Kidney (tissue), 14 donors: ENCODE measurements around the gene NFYC. TPM values are rescaled to one million over a fixed set of nuclear protein-coding genes. Genes with fewer than 3 reads are reported as not detected.

Experiments used
- DNase-seq, 5 donors: peaks; one replicate each; pipeline ENCODE4 v3.0.0-alpha.2; 2013 to 2020
- FAIRE-seq: peaks from 2 replicates; lab custom pipeline; 2012; peaks lifted over from hg19 to GRCh38; lab: Jason Lieb, UNC
- H3K27ac ChIP-seq, 2 donors: one replicate each; pipeline ENCODE4 v1.7.0; 2013; ENCODE audit warnings: low read depth in 2 of 2, low read length in 2 of 2, inconsistent platforms in 1 of 2
- H3K27me3 ChIP-seq: one replicate; pipeline ENCODE4 v1.7.1; 2013; ENCODE audit warnings: low read length, inconsistent platforms; ENCODE audit not compliant: control insufficient read depth, insufficient read depth
- H3K36me3 ChIP-seq, 3 donors: one replicate each; pipeline versions ENCODE4 v1.7.0 to v1.7.1; 2013; ENCODE audit warnings: low read length in 3 of 3, control low read depth in 1 of 3, inconsistent platforms in 1 of 3; ENCODE audit not compliant: insufficient read depth in 3 of 3, control insufficient read depth in 2 of 3
- H3K4me1 ChIP-seq, 3 donors: one replicate each; pipeline versions ENCODE4 v1.7.0 to v1.7.1; 2013; ENCODE audit warnings: low read length in 3 of 3, inconsistent platforms in 1 of 3, low read depth in 1 of 3; ENCODE audit not compliant: control insufficient read depth in 2 of 3, insufficient read depth in 2 of 3
- H3K4me3 ChIP-seq, 3 donors: one replicate each; pipeline versions ENCODE4 v1.7.0 to v1.8.1; 2013; ENCODE audit warnings: low read length in 3 of 3, control low read depth in 1 of 3, inconsistent platforms in 1 of 3
- H3K9ac ChIP-seq, 3 donors: one replicate each; pipeline versions ENCODE4 v1.7.0 to v1.7.1; 2013; ENCODE audit warnings: low read length in 3 of 3, control low read depth in 1 of 3, inconsistent platforms in 1 of 3
- H3K9me3 ChIP-seq, 3 donors: one replicate each; pipeline versions ENCODE4 v1.7.0 to v1.7.1; 2013; ENCODE audit warnings: low read length in 3 of 3, control low read depth in 1 of 3, inconsistent platforms in 1 of 3; ENCODE audit not compliant: control insufficient read depth in 2 of 3, insufficient read depth in 1 of 3
- intact Hi-C: fragments of 100-400 bp; cut with DNase I; formaldehyde crosslinking; loops from one replicate; pipeline ENCODE4 v1.11.1; 2022
- polyA plus RNA-seq: library from polyadenylated mRNA; stranded (reverse); fragments of 350-450 nt; fragmentation: Illumina TruSeq; extraction: RNeasy Lipid Tissue Mini Kit (QIAGEN cat#74804); gene quantifications from one replicate; pipeline ENCODE4 v1.2.3, GENCODE V29; 2014; ENCODE audit warnings: low read depth, low replicate concordance; ENCODE audit not compliant: insufficient read depth
- total RNA-seq: library from RNA; stranded (reverse); fragmentation: NEBNext Ultra II Directional; extraction: Animal tissue kit (Norgen Biotek cat#: 25700); gene quantifications from one replicate; pipeline ENCODE4 v1.2.1, GENCODE V29; 2021
- TF ChIP-seq, protein P1 (sequence below): IDR thresholded peaks from 3 replicates; pipeline ENCODE4 v1.5.1; 2012; ENCODE audit warnings: mild to moderate bottlenecking, moderate library complexity, borderline replicate concordance; ENCODE audit not compliant: insufficient read depth; ENCODE audit errors: extremely low read depth
- donor health status: control.
- donor health status: control.
- donor health status: control.
- donor health status: control.
- donor health status: control.
- donor health status: DM: yes; HTN: yes; CAD: no.
- donor health status: Normal renal cell carcinoma (clear cell type).

Gene NFYC
- total and polyA plus RNA-seq, 2 donors from 2014 or later, result 52.1 to 69.3 TPM

DNA sequence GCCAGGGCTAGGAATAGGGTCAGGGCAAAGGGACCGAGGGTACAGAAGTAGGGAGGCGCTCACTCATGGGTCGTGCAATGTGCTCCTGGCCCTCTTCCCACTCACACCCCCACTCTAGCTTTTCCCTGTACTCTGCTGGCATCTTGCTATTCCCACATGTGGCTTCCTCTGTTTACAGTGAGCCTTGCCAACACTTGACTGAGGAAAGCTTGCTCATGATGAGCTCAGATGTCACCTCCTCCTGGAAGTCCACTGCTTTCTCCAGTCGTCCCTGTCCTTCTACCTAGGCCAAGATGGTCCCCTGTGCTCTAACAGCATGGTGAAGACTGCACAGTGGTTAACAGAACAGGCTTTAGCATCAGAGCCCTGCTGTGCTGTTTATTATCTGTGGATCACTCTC is 18.1 kb upstream of the NFYC start:
- no peaks in the 10 kb centered on the region for H3K9me3 ChIP-seq
- H3K36me3 ChIP-seq, result no peaks in the 10 kb centered on the region
- peaks cover 0 to 2% (median 0%) of the 10 kb centered on the region in 3 donors for H3K4me1 ChIP-seq
- no peak overlapping the region for H3K4me3 ChIP-seq
- no peak overlapping the region for H3K9ac ChIP-seq
- TF ChIP-seq, protein P1, sequence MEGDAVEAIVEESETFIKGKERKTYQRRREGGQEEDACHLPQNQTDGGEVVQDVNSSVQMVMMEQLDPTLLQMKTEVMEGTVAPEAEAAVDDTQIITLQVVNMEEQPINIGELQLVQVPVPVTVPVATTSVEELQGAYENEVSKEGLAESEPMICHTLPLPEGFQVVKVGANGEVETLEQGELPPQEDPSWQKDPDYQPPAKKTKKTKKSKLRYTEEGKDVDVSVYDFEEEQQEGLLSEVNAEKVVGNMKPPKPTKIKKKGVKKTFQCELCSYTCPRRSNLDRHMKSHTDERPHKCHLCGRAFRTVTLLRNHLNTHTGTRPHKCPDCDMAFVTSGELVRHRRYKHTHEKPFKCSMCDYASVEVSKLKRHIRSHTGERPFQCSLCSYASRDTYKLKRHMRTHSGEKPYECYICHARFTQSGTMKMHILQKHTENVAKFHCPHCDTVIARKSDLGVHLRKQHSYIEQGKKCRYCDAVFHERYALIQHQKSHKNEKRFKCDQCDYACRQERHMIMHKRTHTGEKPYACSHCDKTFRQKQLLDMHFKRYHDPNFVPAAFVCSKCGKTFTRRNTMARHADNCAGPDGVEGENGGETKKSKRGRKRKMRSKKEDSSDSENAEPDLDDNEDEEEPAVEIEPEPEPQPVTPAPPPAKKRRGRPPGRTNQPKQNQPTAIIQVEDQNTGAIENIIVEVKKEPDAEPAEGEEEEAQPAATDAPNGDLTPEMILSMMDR, result no peak
- H3K27me3 ChIP-seq, result no peaks in the 10 kb centered on the region
- DNase-seq (no peak), FAIRE-seq (no peak)
- intact Hi-C loops, result no loop called here
- no peak overlapping the region for H3K27ac ChIP-seq

- Histone ChIP-seq H3K27ac (no peak overlapping the region), H3K4me1 (no peaks in the 10 kb centered on the region), H3K9me3 (no peaks in the 10 kb centered on the region), H3K27me3 (no peaks in the 10 kb centered on the region), H3K9ac (no peak overlapping the region), H3K4me3 (no peak overlapping the region), H3K36me3 (no peaks in the 10 kb centered on the region)
- FAIRE-seq, result no peak
- DNase-seq, result peak in 1 of 5 donors; percentile 13
- intact Hi-C loops, result no loop called here
- TF ChIP-seq, protein P1, result no peak
These were observed 15.0 kb upstream of the NFYC start for GRCh38 chr1:40676501-40676900.

DNA sequence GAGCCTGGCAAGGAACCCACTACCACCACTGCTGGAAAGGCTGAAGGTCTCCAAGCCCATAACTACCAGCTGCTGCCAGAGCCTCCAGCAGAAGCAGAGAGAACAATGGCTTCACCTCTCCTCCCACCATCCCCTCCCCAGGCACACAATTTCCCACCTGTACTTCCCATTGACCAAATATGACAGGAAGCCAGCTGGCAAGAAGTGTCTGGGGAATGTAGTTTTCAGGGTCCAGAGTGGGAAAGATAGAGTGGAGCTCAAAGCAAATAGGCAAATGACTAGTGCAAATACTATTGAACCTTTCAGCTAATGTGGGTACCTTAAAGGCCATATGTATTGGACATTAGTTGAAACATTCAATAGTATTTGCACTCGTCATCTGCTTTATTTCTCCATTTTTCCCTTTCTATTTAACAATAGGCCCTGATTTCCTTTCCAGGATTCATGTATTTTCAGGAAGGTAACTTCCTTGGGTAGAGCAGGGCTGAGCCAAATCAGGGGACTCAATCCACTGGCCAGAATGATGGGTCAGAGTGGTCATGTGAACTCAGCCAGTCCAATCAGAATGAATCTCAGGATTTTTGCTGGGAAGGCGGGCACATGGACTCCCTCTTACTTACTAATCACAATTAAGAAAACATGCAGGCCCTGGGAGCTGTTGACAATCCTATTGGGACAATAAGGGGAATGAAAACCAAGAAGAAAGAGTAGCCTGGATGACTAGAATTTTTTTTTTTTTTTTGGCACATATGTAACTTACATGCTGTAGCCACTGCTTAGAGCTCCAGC is 12.1 kb upstream of the NFYC start:
- FAIRE-seq, result no peak

More for the DNA sequence above, 12.1 kb upstream of the NFYC start:
- no peaks in the 10 kb centered on the region for H3K9me3 ChIP-seq
- H3K36me3 ChIP-seq, result no peaks in the 10 kb centered on the region
- H3K27me3 ChIP-seq, result no peaks in the 10 kb centered on the region
- no peaks in the 10 kb centered on the region for H3K4me1 ChIP-seq
- TF ChIP-seq, protein P1, result no peak
- H3K27ac ChIP-seq, result no peak overlapping the region
- H3K4me3 ChIP-seq, result no peak overlapping the region
- no peak overlapping the region for H3K9ac ChIP-seq
- intact Hi-C loops, result no loop called here
- DNase-seq, result no peak
